PC-9 (cell line): ENCODE measurements around the gene RASAL2. TPM values are rescaled to one million over a fixed set of nuclear protein-coding genes. Genes with fewer than 3 reads are reported as not detected.
A peak's percentile ranks its signal among the peaks of the same experiment; 100 is the strongest.

ENCODE experiments used
- BruUV-seq: library from RNA; stranded (reverse); fragments of 400-500 nt; replicated peaks from 2 replicates; lab custom pipeline; 2021; lab: Mats Ljungman, UMichigan
- CTCF ChIA-PET: fragments of 300-600 bp; sonication (Branson Sonifier 250); formaldehyde crosslinking; loops from one replicate; lab custom pipeline; 2022; ENCODE audit warnings: antibody characterized with exemption; lab: Charles Lee
- POLR2A ChIA-PET: fragments of 300-600 bp; sonication (Branson Sonifier 250); formaldehyde crosslinking; loops from one replicate; lab custom pipeline; 2022; ENCODE audit warnings: antibody characterized with exemption; ENCODE audit not compliant: unreplicated experiment; lab: Charles Lee
- DNase-seq, 2 experiments: peaks; one replicate each; pipeline versions ENCODE4 v3.0.0 to v3.0.0-alpha.2; 2015 to 2022; ENCODE audit warnings: mixed read lengths in 1 of 2
- H2AFZ ChIP-seq: fragments of 200-600 bp; sonication (generic); 2 replicates; pipeline ENCODE4 v1.8.1; 2017; ENCODE audit warnings: antibody characterized with exemption
- H3F3A ChIP-seq: fragments of 200-600 bp; sonication (generic); 2 replicates; pipeline ENCODE4 v1.8.1; 2017; ENCODE audit warnings: antibody characterized with exemption, mild to moderate bottlenecking, low read depth; ENCODE audit not compliant: insufficient read depth
- H3K27ac ChIP-seq: fragments of 200-600 bp; sonication (generic); 2 replicates; pipeline ENCODE4 v1.6.1; 2016; ENCODE audit warnings: mixed run types
- H3K27me3 ChIP-seq: fragments of 200-600 bp; sonication (generic); 2 replicates; pipeline ENCODE4 v1.6.1; 2016; ENCODE audit warnings: low read depth, mixed run types; ENCODE audit not compliant: insufficient read depth
- H3K36me3 ChIP-seq: fragments of 200-600 bp; sonication (generic); 2 replicates; pipeline ENCODE4 v1.6.1; 2016; ENCODE audit warnings: low read depth, mixed run types
- H3K4me1 ChIP-seq: fragments of 200-600 bp; sonication (generic); replicated peaks from 2 replicates; pipeline ENCODE4 v1.6.1; 2016; ENCODE audit warnings: mixed run types; ENCODE audit not compliant: insufficient read depth
- H3K4me2 ChIP-seq: fragments of 200-600 bp; sonication (generic); 2 replicates; pipeline ENCODE4 v1.6.1; 2017; ENCODE audit warnings: mixed run types
- H3K4me3 ChIP-seq: fragments of 200-600 bp; sonication (generic); 2 replicates; pipeline ENCODE4 v1.6.1; 2016; ENCODE audit warnings: mixed run types
- H3K79me2 ChIP-seq: fragments of 200-600 bp; sonication (generic); 2 replicates; pipeline ENCODE4 v1.6.1; 2017; ENCODE audit warnings: low read depth, mixed run types
- H3K9me2 ChIP-seq: fragments of 200-600 bp; sonication (generic); 2 replicates; pipeline ENCODE4 v1.8.1; 2017; ENCODE audit warnings: mild to moderate bottlenecking; ENCODE audit not compliant: insufficient read depth
- H3K9me3 ChIP-seq: fragments of 200-600 bp; sonication (generic); 2 replicates; pipeline ENCODE4 v1.8.1; 2016; ENCODE audit warnings: low read depth; ENCODE audit not compliant: insufficient read depth
- H4K20me1 ChIP-seq: fragments of 200-600 bp; sonication (generic); 2 replicates; pipeline ENCODE4 v1.8.1; 2017; ENCODE audit not compliant: insufficient read depth
- EZH2 ChIP-seq: fragments of 200-600 bp; sonication (generic); IDR thresholded peaks from 2 replicates; pipeline ENCODE4 v1.8.0; 2017; ENCODE audit warnings: antibody characterized with exemption, low read depth
- intact Hi-C: fragments of 100-400 bp; cut with micrococcal nuclease; formaldehyde crosslinking; loops from one replicate; pipeline ENCODE4 v1.10.0; 2022; ENCODE audit not compliant: unreplicated experiment
- total RNA-seq: library from RNA; stranded (reverse); gene quantifications from 2 replicates; pipeline ENCODE4 v1.2.3, GENCODE V29; 2021
- TF ChIP-seq, protein P1 (sequence below): fragments of 200-600 bp; sonication (generic); conservative IDR thresholded peaks from 2 replicates; pipeline ENCODE4 v1.6.1; 2017; ENCODE audit warnings: mixed run types, antibody characterized with exemption, mild to moderate bottlenecking, moderate library complexity

Gene RASAL2
- total RNA-seq, 1 experiment from 2014 or later: 54.1 TPM

DNA sequence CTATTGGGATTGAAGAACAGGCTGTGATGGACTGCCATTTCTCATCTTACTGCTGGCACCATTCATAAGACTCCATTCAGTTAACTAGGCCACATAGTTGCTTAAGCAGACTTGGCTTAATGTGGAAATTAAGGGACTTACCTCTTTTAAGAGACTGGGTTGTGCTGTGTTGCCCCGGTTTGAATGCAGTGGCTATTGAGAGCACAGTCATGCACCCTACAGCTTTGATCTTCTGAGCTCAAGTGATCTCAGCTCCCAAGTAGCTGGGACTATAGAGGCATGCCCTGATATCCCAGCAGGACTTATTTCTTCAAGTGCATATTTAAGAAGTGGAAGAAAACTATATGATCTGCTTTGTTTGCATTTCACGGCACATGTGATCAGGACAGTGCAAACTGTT, 181.1 kb downstream of the RASAL2 start:
- no peaks in the 10 kb centered on the region for H3K27me3 ChIP-seq
- no peak overlapping the region for H3K27ac ChIP-seq
- H3K4me3 ChIP-seq: no peak overlapping the region
- no peak for TF ChIP-seq EZH2
- TF ChIP-seq, protein P1, sequence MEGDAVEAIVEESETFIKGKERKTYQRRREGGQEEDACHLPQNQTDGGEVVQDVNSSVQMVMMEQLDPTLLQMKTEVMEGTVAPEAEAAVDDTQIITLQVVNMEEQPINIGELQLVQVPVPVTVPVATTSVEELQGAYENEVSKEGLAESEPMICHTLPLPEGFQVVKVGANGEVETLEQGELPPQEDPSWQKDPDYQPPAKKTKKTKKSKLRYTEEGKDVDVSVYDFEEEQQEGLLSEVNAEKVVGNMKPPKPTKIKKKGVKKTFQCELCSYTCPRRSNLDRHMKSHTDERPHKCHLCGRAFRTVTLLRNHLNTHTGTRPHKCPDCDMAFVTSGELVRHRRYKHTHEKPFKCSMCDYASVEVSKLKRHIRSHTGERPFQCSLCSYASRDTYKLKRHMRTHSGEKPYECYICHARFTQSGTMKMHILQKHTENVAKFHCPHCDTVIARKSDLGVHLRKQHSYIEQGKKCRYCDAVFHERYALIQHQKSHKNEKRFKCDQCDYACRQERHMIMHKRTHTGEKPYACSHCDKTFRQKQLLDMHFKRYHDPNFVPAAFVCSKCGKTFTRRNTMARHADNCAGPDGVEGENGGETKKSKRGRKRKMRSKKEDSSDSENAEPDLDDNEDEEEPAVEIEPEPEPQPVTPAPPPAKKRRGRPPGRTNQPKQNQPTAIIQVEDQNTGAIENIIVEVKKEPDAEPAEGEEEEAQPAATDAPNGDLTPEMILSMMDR: no peak
- no TSS peak for BruUV-seq
- H3K36me3 ChIP-seq: no peaks in the 10 kb centered on the region
- CTCF ChIA-PET: interaction anchor here (0.6 kb wide), 1 partner anchor 128 kb away, joined by 3 read pairs; no protein-coding TSS in a partner anchor
- no peak overlapping the region for H2AFZ ChIP-seq
- H3K9me3 ChIP-seq: 0 out of 2 replicates have a peak, but pooled peaks cover 4% of the 10 kb centered on the region
- H4K20me1 ChIP-seq: no peaks in the 10 kb centered on the region
- H3K79me2 ChIP-seq: peaks cover 44% of the 10 kb centered on the region
- no peak overlapping the region for H3K4me2 ChIP-seq
- intact Hi-C loops: no loop called here
- POLR2A ChIA-PET: no interaction called here
- no peak for DNase-seq
- no peaks in the 10 kb centered on the region for H3F3A ChIP-seq
- H3K9me2 ChIP-seq: no peaks in the 10 kb centered on the region
- peaks cover 20% of the 10 kb centered on the region for H3K4me1 ChIP-seq

DNA sequence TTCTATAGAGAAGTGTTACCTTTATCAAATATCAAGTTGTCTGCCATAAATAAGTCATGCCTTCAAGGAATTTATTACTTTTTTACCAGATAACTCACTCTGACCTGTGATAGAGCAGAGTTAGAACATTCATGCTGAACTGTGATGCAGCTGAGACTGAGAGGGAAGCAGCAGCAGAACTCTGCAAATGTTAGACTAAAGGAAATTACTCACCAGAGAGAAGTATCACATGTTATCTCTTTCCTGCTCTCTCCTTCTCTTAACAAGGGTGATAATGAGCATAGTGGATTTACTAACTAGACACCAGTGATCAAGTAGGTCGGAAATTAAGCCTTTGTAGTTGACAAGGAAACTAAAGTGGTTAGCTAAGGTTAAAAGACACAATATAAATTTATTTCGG, 181.6 kb downstream of the RASAL2 start:
- Histone ChIP-seq H2AFZ (no peak overlapping the region), H3K4me1 (peaks cover 22% of the 10 kb centered on the region), H3K79me2 (peaks cover 41% of the 10 kb centered on the region), H3K27me3 (no peaks in the 10 kb centered on the region), H4K20me1 (no peaks in the 10 kb centered on the region), H3F3A (no peaks in the 10 kb centered on the region), H3K4me3 (no peak overlapping the region), H3K27ac (no peak overlapping the region), H3K9me2 (no peaks in the 10 kb centered on the region), H3K36me3 (no peaks in the 10 kb centered on the region), H3K9me3 (0 out of 2 replicates have a peak, but pooled peaks cover 4% of the 10 kb centered on the region), H3K4me2 (no peak overlapping the region)
- TF ChIP-seq, protein P1: no peak
- TF ChIP-seq EZH2: no peak
- DNase-seq: no peak
- ChIA-PET POLR2A (no interaction called here), CTCF (interaction anchor here (0.6 kb wide), 1 partner anchor 128 kb away, joined by 3 read pairs; no protein-coding TSS in a partner anchor)
- intact Hi-C loops: no loop called here
- BruUV-seq: no TSS peak

DNA sequence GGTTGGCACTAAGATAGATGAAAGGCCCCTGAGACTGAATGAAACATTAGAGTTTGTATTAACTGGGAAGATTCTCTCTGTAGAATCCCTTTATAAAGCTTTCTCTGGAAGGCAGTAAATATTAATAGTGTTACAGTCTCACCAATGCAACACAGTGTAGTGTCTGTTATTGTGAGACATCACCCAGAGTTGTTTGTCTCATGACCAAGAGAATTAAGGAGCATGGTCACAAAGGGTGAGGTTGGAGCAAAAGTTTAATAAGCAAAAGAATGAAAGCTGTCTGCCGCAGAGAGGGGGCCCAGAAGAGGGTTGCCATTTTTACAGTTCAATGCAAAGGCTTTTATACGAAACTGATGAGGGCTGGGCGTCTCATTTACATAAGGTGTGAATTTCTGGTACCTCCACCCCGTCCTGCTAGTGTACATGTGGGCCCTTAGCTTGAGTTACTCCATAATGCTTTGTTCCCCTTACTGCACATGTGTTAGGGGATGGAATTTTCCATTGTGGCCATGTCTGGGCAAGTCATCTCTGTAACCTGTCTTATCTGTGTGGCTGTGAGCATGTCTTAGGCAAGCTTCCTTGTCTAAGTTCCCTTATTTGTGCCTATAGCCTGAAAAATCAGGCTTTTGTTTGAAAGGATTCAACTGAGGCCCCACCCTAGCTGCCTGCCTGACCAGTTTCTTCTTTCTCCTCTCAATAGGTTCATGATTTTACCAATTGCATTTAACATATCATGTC, 184.1 kb downstream of the RASAL2 start:
- BruUV-seq: no TSS peak
- CTCF ChIA-PET: no interaction called here
- Histone ChIP-seq H3K27ac (peak overlapping the region; percentile 26), H3K36me3 (no peaks in the 10 kb centered on the region), H3K4me1 (peaks cover 27% of the 10 kb centered on the region), H3K27me3 (no peaks in the 10 kb centered on the region), H3K9me2 (no peaks in the 10 kb centered on the region), H3K79me2 (peaks cover 25% of the 10 kb centered on the region), H4K20me1 (no peaks in the 10 kb centered on the region), H3K9me3 (0 out of 2 replicates have a peak, but pooled peaks cover 4% of the 10 kb centered on the region), H3K4me2 (no peak overlapping the region), H2AFZ (no peak overlapping the region), H3K4me3 (no peak overlapping the region), H3F3A (no peaks in the 10 kb centered on the region)
- DNase-seq: no peak
- intact Hi-C loops: no loop called here
- POLR2A ChIA-PET: no interaction called here
- TF ChIP-seq, protein P1: no peak
- TF ChIP-seq EZH2: no peak
